Measurements from ENCODE around the gene LPAR3. TPM values are rescaled to one million over a fixed set of nuclear protein-coding genes. Genes with fewer than 3 reads are reported as not detected.

LPAR3 gene
- polyA plus RNA-seq, 1 of the 3 experiments (the other 2 are of a cell fraction): 0.08 TPM

DNA sequence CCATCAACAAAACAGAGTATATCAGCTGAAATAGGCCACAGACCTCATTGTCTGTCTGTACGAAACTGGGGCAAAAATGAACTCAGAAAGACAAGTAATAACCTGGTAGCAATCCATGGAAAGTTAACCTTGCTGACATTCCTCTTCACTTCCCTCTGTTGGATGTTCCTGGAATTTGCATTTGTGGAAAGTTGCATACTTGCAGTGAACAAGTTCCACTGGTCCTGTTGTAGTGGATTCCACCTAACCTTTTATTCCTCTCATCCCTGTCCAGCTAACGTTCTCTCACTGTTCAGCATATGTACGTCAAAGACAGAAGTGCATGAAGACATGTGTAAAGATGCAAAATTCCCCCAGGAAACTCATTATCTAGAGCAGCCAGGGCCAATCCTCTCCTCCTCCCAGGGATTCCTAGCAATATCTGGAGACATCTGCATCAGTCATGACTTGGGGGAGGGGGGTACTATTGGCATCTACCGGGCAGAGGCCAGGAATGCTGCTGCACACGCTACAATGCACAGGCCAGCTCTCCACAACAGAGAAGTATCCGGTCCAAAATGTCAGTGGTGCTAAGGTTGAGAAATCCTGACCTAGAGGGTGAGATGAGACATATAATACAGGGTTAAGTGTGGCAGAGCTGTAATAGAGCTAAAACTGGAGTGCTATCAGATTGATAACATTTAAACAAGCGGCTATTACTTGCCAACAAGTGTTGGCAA lies 8.2 kb downstream of the LPAR3 start:
- 29% methylated on average over 7 of the region's 7 CpGs for WGBS (ENCODE audit: low lambda C conversion rate)
- Histone ChIP-seq H4K20me1 (ENCODE audit: insufficient read depth) (no peaks in the 10 kb centered on the region), H3K27ac (ENCODE audit: low read depth in 2 of 2, low read length in 1 of 2) (no peak overlapping the region), H3K9ac (no peak overlapping the region), H3K9me3 (no peaks in the 10 kb centered on the region), H3K4me3 (ENCODE audit: low read depth in 2 of 2, low read length in 1 of 2) (no peak overlapping the region), H3K9me2 (no peaks in the 10 kb centered on the region), H3K79me2 (ENCODE audit: insufficient read depth) (no peaks in the 10 kb centered on the region), H3F3A (replicated peaks; ENCODE audit: insufficient read depth) (no peaks in the 10 kb centered on the region), H3K4me2 (no peak overlapping the region), H3K4me1 (ENCODE audit: control insufficient read depth in 1 of 2, insufficient read depth in 2 of 2, low read depth in 1 of 2, low read length in 1 of 2) (no peaks in the 10 kb centered on the region), H3K27me3 (ENCODE audit: insufficient read depth) (no peaks in the 10 kb centered on the region; the same call in 1 of the 2 replicates), H2AFZ (ENCODE audit: low read depth) (no peak overlapping the region), H3K36me3 (replicated peaks in 1 of 2; ENCODE audit: control insufficient read depth in 1 of 2, insufficient read depth in 2 of 2, low read length in 1 of 2) (no peaks in the 10 kb centered on the region)
- no peak for DNase-seq
- TF ChIP-seq TCF12 (IDR thresholded peaks at IDR 0.05) (no peak), TEAD4 (IDR thresholded peaks at IDR 0.05; ENCODE audit: borderline replicate concordance, insufficient read depth) (no peak), FOXM1 (IDR thresholded peaks at IDR 0.05; ENCODE audit: low read depth) (no peak), GATA2 (CRISPR knock-in tag; IDR thresholded peaks at IDR 0.05) (no peak), FOXJ3 (CRISPR knock-in tag; IDR thresholded peaks at IDR 0.05) (no peak), RAD21 (IDR thresholded peaks at IDR 0.05; ENCODE audit: low read length) (no peak), FOSL2 (IDR thresholded peaks at IDR 0.05; ENCODE audit: borderline replicate concordance, low read depth) (no peak), RFX5 (IDR thresholded peaks at IDR 0.05; ENCODE audit: low read length) (no peak), YY1 (IDR thresholded peaks at IDR 0.05; ENCODE audit: low read depth) (no peak)
- TF ChIP-seq, protein P1, sequence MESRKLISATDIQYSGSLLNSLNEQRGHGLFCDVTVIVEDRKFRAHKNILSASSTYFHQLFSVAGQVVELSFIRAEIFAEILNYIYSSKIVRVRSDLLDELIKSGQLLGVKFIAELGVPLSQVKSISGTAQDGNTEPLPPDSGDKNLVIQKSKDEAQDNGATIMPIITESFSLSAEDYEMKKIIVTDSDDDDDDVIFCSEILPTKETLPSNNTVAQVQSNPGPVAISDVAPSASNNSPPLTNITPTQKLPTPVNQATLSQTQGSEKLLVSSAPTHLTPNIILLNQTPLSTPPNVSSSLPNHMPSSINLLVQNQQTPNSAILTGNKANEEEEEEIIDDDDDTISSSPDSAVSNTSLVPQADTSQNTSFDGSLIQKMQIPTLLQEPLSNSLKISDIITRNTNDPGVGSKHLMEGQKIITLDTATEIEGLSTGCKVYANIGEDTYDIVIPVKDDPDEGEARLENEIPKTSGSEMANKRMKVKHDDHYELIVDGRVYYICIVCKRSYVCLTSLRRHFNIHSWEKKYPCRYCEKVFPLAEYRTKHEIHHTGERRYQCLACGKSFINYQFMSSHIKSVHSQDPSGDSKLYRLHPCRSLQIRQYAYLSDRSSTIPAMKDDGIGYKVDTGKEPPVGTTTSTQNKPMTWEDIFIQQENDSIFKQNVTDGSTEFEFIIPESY (IDR thresholded peaks at IDR 0.05; ENCODE audit: borderline replicate concordance, low read depth): no peak
- TF ChIP-seq, protein P2, sequence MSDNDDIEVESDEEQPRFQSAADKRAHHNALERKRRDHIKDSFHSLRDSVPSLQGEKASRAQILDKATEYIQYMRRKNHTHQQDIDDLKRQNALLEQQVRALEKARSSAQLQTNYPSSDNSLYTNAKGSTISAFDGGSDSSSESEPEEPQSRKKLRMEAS (IDR thresholded peaks at IDR 0.05; ENCODE audit: low read depth): no peak
- TF ChIP-seq, protein P3, sequence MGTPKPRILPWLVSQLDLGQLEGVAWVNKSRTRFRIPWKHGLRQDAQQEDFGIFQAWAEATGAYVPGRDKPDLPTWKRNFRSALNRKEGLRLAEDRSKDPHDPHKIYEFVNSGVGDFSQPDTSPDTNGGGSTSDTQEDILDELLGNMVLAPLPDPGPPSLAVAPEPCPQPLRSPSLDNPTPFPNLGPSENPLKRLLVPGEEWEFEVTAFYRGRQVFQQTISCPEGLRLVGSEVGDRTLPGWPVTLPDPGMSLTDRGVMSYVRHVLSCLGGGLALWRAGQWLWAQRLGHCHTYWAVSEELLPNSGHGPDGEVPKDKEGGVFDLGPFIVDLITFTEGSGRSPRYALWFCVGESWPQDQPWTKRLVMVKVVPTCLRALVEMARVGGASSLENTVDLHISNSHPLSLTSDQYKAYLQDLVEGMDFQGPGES (IDR thresholded peaks at IDR 0.05; ENCODE audit: low read depth, low read length): no peak
- POLR2A ChIA-PET: no interaction called here
- CTCF ChIA-PET: interaction anchor here (1.6 kb wide), 1 partner anchor 375 kb away, joined by 4 read pairs; the partner anchor contains the start of gene C1orf52

DNA sequence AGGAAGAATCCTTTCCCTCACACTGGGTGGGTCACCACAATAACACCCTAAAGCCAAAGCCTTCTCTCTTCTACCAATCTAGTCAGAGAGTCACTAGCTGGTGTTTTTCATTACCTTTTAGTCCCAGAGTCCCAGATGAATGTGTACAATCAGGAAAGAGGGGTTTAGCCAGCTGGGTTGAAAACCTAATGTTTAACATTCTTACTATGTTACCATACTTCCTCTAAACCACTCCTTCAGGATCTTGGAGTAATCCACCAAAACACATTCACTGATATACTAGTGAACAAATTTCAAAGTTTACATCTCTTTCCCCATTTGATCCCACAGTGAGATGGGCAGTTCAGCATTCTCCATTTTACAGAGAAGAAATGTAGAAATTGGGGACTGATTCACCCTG lies 9.7 kb downstream of the LPAR3 start:
- H3F3A ChIP-seq (replicated peaks; ENCODE audit: insufficient read depth): no peaks in the 10 kb centered on the region
- no peaks in the 10 kb centered on the region for H4K20me1 ChIP-seq (ENCODE audit: insufficient read depth)
- no peaks in the 10 kb centered on the region for H3K9me3 ChIP-seq
- ChIA-PET POLR2A (no interaction called here), CTCF (interaction anchor here (1.2 kb wide), 1 partner anchor 53 kb away, joined by 3 read pairs; no protein-coding TSS in a partner anchor)
- H3K79me2 ChIP-seq (ENCODE audit: insufficient read depth): no peaks in the 10 kb centered on the region
- no peak overlapping the region for H3K9ac ChIP-seq
- TF ChIP-seq SMC3 (IDR thresholded peaks at IDR 0.05; ENCODE audit: low read depth, low read length) (no peak), SIN3A (IDR thresholded peaks at IDR 0.05; ENCODE audit: borderline replicate concordance, low read depth, low read length) (no peak), TCF12 (IDR thresholded peaks at IDR 0.05) (no peak), ELF1 (IDR thresholded peaks at IDR 0.05) (no peak)
- TF ChIP-seq, protein P2 (IDR thresholded peaks at IDR 0.05; ENCODE audit: low read depth): no peak
- TF ChIP-seq, protein P4, sequence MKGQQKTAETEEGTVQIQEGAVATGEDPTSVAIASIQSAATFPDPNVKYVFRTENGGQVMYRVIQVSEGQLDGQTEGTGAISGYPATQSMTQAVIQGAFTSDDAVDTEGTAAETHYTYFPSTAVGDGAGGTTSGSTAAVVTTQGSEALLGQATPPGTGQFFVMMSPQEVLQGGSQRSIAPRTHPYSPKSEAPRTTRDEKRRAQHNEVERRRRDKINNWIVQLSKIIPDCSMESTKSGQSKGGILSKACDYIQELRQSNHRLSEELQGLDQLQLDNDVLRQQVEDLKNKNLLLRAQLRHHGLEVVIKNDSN (IDR thresholded peaks at IDR 0.05; ENCODE audit: borderline replicate concordance, low read depth): no peak
- no peak overlapping the region for H3K4me3 ChIP-seq (ENCODE audit: low read depth in 2 of 2, low read length in 1 of 2)
- no peak overlapping the region for H3K27ac ChIP-seq (ENCODE audit: low read depth in 2 of 2, low read length in 1 of 2)
- no peaks in the 10 kb centered on the region for H3K4me1 ChIP-seq (ENCODE audit: control insufficient read depth in 1 of 2, insufficient read depth in 2 of 2, low read depth in 1 of 2, low read length in 1 of 2)
- H3K9me2 ChIP-seq: no peaks in the 10 kb centered on the region
- no peaks in the 10 kb centered on the region; the same call in 1 of the 2 replicates for H3K27me3 ChIP-seq (ENCODE audit: insufficient read depth)
- no peak overlapping the region for H3K4me2 ChIP-seq
- no peak overlapping the region for H2AFZ ChIP-seq (ENCODE audit: low read depth)
- DNase-seq: no peak
- no peaks in the 10 kb centered on the region for H3K36me3 ChIP-seq (replicated peaks in 1 of 2; ENCODE audit: control insufficient read depth in 1 of 2, insufficient read depth in 2 of 2, low read length in 1 of 2)

Data from SK-N-SH (cell line).